EL (cell line): Measurements from ENCODE around the gene FRMD5.

Source experiments
- DNase-seq: peaks from one replicate; pipeline ENCODE4 v3.0.0-alpha.2; 2016

The FRMD5 gene

DNA sequence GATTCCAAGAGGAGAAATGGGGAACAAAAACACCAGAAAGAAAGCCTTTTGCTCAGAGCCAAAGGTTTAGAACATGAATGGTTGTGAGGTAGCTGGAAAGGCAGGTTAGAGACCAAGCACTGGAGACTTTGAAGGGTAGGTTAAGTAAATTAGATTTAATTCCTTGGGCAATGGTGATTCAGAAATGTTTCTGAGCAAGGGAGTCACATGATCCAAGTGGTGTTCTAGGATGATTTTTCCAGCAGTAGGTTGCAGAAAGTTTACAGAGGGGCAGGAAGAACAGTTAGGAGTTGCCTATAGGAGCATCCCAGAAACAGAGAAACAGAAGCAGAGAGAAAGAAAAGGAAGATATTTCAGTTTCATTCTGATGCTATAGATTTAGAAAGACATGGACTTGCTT is 228.4 kb downstream of the FRMD5 start:
- DNase-seq: no peak

DNA sequence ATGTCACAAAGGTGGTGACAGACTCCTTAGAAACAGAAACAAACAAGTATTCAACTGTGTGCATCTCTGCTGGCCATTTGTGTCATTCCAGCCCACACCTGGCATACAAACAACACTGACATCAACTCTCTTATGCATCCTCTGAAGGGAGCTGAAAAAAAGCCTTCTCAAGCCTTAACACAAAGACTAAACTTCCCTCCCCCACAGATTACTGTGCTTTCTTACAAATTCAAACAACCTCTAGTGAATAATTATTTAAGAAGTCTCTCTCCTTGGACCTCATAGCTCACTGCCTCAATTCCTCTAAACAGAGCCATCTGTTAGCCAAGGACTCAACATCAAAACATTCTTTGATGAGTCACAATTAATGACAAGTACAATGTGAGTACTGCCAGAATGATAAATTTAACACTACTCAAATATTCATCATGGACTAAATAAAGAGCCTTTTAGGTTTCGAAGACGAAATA is 236.2 kb downstream of the FRMD5 start:
- peak; percentile 68 for DNase-seq

DNA sequence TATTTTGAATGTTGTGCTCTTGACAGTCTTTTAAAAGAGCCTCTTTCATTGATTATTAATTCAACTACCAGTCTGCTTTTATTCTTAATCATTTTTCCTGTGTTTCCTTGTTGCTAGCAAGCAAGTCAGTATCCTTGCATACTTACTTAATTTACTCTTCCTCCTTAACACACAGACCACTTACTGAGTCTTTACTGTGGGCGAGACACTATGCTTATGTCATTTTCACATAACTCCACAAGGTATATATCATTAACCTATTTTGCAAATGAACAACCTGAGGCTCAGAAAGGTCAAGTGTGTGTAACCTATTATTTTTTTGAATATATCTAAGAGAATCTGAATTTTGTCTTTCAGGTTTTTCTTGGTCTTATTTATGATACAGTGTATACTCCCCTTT is 237.3 kb downstream of the FRMD5 start:
- DNase-seq: no peak

DNA sequence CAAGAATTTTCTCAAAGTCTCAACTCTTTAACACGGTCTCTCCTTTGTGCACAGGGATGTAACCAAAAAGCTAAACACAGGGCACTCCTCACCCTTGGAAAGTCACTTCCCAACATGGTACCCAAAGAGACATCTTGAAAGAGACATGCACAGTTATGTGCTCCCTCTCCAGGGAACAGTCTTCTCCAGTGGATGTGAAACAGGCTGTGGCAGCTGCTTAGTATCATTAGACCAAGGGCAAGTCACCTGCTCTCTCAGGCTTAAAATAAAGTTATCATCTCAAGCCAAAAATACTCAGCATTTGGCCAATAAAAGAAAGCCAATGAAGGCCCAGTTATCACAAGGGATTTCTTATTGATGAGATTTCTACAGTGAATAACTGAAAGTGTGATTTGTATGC is 239.9 kb downstream of the FRMD5 start:
- DNase-seq: no peak

DNA sequence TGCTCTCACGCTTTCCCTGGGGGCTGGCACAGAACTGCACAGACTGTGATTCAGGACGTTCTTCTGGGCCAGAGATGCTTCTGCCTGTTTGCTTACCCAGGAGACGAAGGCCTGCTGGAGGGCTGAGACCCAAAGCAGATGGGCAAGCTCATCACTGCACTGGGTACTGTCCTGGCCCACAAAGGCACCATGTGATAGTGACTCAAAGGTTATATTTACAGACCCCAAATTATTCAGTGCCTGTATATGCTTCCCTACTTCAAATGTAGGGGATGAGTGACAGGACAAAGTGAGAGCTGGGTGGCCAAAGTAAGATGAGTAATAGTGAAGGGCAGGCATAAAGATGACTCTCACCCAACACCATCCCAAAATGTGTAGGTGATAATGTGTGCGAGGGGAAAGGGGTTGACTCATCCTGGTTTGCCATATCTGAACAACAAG is 240.9 kb downstream of the FRMD5 start:
- peak; percentile 39 for DNase-seq

DNA sequence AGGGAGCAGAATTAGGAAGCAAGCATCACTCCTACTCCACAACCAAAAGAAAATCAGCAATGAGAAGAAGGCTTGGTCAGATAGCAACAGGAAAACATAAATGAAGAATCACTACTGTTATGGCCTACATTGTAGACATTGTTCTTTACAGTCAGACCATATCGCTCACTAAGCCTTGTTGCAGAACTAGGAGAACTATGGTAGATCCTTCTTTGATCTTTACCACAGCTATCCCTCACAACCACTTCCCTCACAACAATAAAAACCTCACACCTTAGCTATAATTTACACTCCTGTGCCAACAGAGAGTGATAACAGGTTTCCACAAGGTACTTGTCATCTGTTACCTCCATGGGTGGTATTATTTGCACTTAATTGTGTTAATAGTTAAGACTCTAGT is 241.7 kb downstream of the FRMD5 start:
- DNase-seq: no peak

DNA sequence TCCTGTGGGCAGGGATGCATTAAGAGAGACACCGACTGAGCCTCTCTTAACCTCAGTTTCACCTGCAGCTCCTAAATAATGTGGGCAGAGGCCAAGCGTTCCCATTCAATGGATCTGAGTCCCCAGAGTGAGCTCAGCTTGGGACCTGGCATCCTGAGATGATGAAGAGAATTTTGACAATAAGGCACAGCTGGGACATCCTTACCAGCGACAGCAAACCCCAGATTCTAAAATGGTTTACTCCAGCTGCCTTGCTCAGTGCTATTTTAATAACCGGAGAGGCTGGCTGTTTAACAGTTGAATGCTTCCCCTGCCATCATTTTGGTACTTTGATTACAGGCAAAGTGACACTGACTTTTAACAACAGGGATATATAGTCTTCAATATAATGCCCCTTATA is 244.5 kb downstream of the FRMD5 start:
- DNase-seq: no peak

DNA sequence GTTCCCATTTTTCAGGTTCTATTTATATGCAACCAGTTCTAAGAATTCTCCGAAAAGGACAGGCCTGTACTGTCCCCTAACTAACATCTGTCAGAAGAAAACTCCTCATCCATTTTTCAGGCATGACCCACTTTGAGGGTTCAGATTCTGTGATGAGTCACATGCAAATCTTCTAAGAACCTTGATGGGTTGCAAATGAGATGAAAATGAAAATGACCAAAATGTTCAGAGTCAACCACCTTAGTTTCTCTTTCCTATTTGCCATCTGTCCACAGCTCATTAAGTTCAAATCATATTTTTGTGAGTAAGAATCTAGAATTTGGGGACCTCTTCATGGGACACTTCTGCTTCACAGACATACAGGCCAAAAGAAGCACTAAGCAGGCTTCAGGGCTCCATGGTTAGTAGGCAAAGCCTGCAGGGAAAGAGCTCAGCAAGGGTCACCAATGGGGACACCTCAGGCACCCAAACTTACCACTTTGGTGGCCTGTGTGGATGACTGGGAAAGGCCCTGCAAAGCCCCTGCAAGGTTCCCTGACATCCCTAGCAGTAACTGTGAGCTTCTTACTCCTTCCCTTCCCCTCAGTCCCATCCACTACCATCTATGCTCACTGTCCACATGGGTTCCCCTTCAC is 246.3 kb downstream of the FRMD5 start:
- DNase-seq: no peak

DNA sequence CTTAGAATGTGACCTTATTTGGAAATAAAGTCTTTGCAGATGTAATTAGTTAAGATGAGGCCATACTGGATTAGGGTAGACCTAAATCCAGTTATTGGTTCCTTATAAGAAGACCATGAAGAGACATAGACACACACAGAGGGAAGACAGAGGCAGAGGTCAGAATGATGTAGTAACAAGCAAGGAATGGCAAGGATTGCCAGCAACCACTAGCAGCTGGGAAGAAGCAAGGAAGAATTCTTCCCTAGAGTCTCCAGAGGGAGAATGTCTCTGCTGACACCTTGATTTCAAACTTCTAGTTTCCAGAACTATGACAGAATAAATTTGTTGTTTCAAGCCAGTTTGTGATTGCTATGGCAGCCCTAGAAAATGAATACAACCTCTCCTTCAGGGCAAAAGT is 251.6 kb downstream of the FRMD5 start:
- DNase-seq: no peak

DNA sequence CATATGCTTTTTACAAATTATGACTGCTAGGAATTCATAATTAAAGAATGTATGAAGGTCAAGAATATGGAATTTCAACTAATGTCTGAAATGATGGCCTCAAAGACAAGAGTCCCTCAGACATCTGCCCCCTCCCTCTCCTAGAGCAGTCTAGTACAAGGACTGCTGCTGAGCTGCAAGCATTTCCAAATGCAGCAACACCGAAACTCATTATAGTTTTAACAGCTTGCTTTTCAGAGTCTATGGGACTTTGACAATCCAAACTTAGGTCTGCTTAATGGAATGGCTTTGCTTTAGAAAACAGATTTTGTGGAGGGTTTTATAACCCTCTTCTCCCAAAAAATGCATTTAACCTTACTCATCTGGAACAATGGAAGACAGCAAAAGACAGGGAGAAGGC is 252.9 kb downstream of the FRMD5 start:
- DNase-seq: no peak

DNA sequence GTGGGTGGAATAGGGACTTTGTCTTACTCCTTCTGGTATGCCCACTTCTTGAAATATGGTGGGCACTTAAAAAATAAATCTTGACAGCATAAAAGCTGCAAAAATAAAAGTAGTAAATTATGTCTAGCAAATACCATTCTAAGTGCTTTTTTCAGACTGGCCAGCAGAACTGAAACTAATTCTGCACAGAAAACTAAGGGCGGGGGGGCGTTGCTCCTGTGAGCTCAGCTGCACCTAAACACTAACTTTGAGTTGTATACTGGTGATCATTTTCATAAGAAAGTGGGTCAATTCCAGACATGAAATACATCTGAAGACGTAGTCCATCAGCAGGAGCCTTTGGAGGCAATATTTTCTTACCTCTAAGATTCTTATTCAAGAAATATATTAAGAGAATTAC is 253.5 kb downstream of the FRMD5 start:
- DNase-seq: no peak

DNA sequence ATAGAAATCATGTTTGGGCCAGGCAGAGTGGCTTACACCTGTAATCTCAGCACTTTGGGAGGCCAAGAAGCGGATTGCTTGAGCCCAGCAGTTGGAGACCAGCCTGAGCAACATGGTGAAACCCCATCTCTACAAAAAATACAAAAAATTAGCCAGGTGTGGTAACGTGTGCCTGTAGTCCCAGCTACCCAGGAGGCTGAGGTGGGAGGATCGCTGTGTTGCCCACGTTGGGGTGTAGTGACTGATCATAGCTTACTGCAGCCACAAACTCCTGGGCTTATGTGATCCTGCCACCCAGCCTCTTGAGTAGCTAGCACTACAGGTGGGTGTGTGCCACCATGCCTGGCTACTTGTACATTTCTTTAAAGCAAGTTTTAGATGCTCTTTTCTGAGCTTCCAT is 254.0 kb downstream of the FRMD5 start:
- no peak for DNase-seq

DNA sequence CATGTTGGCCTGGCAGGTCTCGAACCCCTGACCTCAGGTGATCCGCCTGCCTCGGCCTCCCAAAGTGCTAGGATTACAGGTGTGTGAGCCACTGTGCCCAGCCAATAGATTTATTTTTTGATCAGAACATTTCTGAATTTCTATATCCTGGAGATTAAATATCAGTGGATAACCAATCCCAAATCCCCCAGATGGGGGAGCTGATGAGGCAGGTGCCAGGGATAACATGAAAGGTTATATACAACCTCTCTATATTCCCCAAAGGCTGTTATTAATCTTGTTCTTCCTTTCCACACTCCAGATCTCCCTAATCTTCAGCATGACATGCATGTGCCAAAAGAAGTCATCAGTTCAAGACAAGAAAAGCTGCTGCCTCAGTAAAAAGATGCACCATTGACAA is 256.0 kb downstream of the FRMD5 start:
- peak; percentile 35 for DNase-seq

DNA sequence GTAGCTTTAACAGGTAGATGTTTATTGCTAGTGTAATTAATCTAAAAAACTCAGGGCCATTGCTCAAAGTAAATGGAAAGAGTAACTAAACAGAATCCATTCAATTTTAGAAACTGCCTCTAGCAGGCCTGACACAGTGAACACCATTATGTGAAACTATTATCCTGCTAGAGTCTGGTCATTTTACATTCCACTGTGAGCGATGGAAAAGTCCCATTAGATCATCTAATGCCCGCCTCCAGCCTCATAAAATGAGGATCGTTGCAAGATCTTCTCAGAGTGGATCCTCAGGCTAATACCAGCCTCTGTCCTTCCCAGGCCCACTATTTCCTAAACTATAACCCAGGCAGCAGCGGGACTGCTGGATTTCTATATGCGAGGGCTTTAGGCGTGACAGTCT is 260.6 kb downstream of the FRMD5 start:
- DNase-seq: peak; percentile 54

DNA sequence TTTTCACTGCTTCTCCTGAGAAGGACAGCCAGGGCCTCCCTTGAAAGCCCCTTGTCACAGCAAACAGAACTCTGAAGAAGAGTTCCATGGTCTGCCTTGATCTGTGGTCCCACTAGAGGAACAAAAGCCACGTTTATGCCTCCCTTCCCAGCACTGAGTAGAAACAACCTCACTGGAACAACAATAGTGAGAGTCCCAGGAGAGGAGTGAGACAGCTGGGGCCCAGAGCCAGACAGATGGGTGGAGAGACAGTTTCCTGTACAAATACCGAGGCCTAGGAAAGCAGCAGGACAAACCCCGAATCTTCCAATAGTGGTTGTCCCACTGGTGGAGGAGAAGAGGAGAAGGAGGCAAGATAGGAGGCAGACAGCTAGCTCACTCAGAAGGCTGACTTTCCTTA is 262.2 kb downstream of the FRMD5 start:
- DNase-seq: no peak

DNA sequence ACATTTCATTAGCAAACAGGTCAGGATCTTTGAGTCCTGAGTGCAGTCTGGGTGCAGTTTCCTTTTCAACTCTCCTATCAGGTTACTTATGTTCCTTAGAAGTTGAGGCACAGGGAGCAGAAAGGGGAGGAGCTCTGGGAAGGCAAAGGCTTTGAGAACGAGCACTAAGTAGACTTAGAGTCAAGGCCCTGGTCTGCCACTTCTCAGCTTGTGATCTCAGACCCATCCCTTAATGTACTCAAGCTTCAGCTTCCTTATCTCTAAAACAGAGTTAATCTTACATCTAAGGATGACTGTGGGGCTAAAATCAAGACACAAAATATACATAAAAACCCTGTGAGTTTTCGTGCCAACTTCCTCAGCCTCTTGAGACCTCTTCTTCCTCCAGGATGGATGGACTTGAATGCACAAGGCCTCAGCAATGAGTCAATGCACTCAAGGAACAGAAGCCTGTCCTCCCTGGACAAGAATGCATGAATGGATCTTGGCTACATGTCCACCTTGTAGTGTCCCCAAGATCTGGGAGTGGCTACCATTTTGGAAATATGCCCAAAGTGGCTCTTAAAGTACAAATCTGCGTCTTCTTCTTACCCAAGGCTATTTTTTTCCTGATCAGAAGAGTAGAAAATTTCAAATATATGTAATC is 263.2 kb downstream of the FRMD5 start:
- DNase-seq: no peak

DNA sequence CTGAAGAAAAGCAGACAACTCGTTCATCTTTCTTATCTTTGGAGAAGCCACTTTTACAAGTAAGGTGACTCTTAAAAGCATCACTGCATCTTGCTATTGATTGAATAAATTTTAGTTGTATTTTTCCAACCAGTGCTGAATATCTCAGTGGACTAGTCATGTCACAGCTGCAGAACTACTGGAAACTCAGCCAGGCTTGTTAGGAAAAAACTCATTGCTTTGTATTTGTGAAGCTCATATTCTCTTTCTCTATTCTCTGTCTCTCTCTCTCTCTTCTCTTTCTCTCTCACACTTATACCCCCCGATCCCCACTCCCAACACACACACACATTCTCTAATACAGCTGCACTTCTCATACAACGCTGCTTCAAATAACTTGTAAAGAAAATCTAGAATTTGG is 264.0 kb downstream of the FRMD5 start:
- DNase-seq: no peak

DNA sequence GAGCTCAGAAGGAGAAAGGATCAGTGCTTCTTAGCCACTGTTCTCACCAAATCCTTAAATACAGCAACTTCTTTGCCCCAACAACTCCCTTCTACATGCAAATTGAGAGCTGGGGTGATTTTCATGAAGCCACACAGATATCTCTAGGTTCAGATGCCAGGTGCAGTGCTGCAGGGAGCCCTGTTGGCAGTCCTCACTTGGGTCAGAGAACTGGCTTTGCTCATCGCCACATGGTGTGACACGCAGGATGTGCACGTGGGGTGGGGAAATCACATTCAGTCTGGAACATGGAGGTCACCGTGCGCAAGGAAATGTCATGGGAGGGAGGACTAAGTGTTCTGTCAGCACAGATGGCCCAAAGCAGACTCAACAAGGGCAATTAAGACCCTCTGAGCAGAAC is 264.5 kb downstream of the FRMD5 start:
- no peak for DNase-seq

DNA sequence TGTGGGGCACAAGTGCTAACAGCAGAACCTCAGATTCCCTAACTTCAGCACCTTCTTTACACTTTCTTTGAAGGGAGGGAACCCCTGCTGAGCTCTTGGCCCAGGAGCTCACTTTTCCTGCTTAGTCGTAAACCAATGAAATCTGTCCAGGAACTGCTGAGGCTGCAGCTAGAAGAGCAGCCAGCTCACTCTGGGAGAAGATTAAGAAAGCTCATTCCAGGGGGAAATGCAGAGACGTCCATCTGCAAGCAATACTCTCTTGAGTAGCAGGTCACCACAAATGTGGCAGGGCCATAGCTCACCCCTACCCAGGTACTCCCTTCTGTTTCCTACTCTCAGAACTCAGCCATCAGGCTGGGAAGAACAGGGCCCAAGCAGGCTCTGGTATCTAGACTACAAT is 265.0 kb downstream of the FRMD5 start:
- DNase-seq: peak; percentile 13

DNA sequence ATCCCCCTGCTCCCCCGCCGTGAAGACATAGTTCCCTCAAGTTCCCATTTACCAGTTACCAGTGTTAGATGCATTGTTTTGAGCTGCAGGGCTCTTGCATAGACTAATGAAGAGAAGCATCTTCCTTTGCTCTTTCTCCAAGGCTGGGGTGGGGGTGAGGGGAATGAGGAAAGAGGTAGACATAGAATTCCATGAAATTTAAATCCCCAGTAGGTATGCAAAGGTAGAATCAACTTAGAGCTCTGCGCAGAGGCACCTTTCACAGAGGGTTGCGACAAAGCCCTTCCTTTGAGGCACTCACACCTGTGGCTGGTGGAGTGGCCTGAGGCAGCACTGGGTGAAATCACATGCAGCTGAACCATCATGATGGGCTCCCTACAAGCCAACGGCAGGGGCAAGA is 266.9 kb downstream of the FRMD5 start:
- no peak for DNase-seq

DNA sequence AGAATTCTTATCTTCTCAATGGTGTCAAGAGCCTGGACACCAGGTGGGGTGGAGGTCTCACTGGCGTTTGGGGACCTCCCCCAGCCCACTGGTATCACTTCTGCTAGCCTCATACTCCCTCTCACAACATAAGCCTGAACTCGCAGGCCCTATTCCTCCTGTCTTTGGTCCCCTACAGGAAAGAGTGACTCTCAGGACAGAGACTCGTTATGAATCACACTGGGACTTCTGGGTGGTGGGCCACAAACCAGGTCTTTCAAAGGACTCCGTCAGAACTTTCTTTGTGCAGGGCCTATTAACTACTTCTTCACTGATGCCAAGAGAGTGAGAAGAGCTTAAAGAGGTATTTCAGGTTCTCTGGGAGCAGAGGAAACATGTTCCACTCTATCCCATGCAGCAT is 267.9 kb downstream of the FRMD5 start:
- DNase-seq: no peak

DNA sequence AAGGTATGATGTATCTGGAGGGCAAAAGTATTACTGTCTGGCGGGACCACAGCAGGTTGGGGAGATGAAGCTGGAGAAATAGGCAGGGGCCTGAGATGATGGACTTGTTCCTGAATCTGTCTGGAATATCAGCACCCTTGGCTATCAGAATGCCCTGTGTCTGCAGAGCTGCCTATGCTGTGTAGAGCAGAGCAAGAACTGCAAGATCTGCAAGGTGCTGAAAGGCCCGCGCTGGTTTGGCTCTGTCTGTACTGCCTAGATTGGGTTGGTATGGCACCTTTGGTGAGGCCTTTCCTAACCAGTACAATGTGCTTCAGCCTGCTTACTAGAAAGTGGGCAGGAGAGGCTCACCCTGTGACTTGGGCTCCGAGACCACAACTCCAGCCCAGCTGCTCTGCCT is 271.5 kb downstream of the FRMD5 start:
- DNase-seq: no peak

DNA sequence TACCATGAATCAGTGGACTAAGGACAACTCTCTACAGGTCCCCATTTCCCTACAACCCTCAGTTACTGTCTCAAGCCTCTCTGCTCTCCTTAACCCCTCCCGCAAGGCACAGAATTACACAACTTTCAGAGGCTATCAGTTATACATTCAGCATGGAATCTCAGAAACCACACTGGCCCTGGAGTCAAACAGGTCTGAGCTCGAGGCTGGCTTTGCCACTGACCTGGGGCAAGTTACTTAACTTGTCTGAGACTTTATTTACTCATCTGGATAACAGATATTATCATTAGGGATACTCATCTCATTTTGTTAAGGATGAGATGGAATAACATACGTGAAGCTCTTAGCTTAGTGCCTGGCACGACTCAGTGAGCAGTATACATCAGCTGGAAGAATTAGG is 273.1 kb downstream of the FRMD5 start:
- DNase-seq: peak; percentile 56

DNA sequence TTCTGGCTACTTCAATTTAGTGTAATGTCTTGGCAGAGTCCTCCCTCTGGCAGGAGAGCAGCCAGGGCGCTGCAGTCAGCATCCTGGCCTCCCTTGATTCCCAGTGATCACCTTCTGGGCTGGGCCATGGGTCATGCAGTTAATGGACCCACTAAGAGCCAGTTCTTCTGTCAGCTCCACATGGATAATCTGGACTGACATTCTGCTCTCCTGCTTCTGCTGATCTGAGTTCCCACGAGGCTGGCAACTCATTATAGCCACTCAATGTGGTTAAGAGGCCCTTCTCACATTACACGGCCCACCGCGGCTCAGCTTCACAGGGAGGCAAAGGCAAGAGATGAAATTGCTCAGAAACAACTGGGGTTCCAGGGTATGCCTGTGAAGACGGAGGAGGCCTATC is 274.3 kb downstream of the FRMD5 start:
- no peak for DNase-seq

DNA sequence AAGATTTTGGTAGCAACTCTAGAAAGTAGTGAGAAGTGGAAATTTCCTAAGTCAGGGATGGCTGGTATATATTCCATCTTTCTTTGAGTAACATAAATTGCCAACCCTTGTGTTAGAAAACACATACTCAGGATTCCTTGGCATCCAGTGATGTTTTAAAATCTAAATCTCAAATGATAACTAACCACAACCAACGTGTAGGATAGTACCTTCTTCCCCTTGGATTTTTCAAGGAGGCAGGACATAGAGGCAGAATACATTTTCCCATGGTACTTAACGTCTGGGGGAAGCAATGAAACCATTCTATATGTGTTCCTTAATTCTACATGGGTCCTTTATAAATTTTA is 274.8 kb downstream of the FRMD5 start:
- DNase-seq: no peak
